HG03442 (cell line): ENCODE results near the gene BBS9.

Experiments used
- ATAC-seq: cut with Tn5 transposase; IDR thresholded peaks from one replicate; pipeline ENCODE4 v1.9.1; 2021; ENCODE audit warnings: mild to moderate bottlenecking, moderate library complexity; ENCODE audit not compliant: unreplicated experiment

BBS9 gene

DNA sequence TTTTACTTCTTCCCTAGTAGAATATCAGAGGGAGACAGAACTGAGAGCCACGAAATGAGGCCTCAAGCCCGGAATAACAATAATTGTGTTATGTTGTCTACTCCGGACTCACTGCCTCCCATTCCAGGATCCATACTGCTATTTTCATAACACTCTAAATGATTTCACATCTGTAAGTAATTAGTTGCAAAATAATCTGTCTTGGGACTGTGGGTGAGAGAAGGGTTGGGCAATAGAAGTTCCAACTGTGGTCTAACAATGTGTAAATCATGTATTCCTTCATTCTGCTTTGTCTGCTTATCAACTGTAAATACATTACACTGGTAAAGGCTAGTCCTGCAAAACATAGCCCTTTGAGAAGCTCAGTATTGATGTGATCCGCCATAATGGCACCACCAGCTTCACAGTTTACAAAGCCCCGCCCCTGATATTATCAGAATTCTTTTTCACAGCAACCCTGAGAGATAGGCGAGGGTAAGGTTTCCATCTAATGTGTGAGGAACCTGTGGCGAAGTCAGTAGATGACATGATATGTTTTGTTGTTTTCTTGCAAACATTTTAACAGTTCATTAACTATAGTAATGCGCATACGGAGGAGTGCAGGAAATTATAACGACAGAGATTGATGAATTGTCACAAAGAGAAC, 510.3 kb downstream of the BBS9 start:
- no peak for ATAC-seq

DNA sequence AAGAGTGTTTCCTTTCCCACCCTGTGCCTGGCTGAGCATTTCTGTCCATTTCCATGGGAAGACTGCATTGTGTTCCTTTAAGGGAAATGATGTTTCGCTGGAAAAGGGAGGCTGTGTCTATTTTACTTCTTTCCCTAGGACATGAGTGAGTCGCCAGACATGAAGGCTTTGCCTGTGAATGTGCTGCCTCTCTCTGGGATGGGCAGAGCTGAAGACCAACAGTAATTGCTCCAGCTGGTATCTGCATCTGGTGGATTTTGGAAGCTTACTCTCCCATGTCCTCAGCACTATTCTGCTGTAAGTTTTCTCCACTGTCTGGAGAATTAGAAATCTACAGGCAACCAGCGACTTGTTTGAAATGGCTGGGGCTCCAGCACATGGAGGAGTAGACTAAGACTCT, 511.4 kb downstream of the BBS9 start:
- no peak for ATAC-seq

DNA sequence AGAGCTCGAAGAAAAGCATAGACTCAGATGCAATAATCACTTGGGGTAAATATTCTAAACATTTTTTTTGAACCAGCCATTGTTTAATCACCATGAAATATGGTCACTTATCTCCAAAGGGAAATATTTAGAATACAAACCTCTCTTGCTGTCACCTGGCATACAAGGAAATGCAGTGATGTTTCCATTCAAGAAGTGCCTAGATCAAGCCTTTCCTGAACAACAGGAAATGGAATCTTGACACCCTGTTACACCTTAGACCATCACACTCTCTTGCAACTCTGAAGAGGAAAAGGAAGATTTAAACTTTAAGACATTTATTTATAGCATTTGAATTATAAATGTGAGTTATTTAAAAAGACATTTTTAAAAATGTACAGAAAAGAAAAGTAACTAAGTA, 512.9 kb downstream of the BBS9 start:
- no peak for ATAC-seq

DNA sequence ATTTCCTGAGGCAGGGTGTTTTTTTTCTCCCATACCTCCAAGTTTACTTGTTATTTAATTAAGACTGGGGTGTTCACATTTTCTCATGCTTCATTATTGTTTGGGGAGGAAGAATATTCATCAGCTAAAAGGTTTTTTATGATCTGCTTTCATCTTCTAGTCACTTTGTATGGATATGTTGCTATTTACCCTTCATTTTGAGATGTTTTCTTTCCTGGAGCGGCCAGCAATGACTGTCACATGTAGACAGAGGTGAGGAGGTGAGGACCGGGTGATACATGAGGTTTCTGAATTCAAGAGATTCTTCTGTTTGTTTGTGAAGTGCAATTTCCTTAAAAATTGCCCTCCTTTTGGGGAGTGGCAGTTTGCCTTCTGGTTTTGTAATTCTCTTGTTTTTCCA, 514.2 kb downstream of the BBS9 start:
- no peak for ATAC-seq

DNA sequence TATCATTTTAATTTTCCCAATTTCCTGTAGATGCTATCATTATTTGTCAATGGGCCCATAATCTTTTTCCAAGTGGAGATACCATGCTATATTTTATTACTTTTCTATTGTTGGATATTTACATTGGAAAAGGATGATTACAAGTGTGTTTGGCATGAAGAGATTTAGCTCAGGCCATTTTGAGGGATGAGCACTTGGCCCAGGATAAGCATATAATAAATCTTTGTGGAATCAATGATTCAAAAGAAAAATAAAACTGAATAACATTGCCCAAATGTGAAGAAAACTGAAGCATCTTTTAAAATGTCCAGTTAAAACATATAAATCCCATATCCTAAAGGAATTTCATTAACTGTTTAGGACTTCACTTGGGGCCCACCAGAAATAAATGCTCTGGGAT, 515.1 kb downstream of the BBS9 start:
- no peak for ATAC-seq

DNA sequence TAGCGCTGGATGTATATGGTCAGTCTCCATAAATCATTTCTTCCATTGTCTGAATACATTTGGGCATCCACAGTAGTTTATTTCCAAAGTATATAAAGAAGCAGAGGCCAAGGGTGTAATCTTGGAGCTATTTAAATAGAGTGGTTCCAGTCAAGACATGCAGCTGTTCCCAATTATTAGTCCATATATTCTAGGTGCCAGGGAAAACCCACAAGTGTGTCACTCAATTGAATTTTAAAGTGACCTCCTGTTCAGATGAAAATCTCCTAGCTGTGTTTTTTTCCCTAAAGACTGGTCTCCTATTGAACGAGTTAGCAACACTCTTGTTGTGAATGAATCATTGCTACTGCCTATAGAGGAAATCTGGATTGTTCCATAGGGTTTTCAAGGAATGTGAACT, 515.7 kb downstream of the BBS9 start:
- no peak for ATAC-seq

DNA sequence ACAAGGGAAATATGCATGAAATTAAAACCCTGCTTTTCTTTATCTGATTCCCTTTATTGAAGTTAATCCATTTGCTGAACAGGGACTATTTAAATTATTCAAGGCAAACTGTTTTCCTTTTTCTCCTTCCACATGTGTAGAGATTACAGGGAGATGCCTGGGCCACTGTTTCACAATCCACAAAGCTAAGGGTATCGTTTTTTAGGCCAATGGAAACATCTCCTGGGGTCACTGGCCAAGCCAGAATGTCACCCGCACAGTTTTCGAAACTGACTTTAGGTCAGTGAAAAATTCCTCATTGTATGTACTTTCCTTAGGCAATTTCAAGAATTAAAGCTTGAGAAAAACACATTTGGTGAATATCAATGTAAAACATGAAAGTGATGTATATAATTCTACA, 516.8 kb downstream of the BBS9 start:
- no peak for ATAC-seq

DNA sequence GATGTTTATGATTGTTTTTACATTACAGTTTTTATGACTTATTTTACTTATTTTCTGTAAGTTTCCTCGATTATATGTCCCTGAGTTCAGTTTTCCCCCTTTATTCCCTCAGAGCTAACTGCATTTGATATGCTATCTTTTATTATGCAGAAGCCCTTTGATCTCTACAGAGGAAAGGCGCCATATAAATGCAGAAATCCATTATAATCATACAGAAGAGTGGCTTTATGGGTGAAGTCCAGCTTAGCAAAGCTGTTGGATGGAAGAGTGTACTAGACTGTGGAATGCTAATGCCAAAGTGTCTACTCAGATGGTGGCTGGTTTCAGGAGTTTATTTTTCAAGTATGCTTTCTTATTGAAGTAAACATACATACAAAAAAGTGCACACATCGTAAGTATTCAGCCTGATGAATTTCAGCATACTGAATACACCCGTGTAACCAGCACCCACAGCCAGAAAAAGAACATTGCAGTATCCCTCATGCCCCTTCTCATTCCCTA, 517.6 kb downstream of the BBS9 start:
- no peak for ATAC-seq

DNA sequence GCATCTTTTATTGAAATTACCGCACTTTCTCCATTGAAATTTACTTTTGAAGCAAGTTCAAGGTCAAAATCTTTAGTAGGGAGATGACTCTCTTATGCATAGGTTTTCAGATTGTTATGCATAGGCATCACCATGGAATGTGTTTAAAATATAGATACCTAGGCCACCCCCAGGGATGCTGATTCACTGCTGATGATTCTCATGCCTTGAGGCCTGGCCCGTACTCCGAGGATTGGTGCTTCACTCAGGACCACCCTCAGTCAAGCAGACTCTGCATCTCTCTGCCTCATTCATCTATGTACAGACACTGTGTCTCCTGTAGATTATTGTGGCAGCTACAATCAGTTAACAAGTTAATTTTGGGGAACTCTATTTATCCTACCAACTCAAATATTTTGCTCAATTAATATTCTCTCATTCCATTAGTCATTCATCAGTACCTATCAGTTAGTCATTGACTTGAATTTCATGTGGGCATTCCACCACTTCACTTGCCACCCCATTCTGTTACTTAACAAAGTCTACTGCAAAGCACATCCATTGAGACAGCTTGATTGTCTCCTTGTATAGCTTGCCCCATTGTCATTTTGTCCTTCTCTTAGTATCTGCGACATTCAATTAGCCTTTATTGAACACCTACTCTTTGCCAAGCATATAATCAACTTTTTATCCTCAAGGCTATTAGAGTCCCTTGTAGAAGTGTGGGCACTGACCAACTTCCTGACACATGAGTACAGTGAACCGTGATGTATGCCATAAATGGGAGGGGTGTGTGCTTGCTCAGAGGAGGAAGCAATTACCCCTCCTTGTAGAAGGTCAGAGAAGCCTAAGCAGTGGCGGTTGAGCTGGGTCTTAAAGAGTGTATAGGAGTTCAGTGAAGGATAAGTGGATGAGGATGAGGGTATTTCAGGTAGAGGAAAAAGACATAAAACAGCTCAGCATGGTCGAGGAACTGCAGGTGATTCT, 520.4 kb downstream of the BBS9 start:
- ATAC-seq, result no peak

DNA sequence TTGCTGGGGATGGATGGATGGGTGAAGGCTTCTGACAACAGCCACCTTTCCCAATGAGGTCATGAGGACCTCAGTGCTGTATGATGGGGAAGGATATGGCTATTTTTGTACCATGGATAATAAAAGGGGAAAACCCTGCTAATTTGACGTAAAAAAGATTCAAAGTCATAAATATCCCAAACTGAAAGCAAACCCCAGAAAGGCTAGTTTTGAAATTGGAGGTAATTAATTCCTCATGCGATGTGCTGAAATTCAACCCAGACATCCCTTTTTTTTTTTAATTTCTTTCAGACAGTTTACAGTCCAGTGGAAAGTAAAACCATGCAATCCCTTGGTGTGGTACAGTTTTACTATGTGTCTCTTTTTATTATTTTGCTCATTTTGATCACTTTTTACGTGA, 521.5 kb downstream of the BBS9 start:
- no peak for ATAC-seq

DNA sequence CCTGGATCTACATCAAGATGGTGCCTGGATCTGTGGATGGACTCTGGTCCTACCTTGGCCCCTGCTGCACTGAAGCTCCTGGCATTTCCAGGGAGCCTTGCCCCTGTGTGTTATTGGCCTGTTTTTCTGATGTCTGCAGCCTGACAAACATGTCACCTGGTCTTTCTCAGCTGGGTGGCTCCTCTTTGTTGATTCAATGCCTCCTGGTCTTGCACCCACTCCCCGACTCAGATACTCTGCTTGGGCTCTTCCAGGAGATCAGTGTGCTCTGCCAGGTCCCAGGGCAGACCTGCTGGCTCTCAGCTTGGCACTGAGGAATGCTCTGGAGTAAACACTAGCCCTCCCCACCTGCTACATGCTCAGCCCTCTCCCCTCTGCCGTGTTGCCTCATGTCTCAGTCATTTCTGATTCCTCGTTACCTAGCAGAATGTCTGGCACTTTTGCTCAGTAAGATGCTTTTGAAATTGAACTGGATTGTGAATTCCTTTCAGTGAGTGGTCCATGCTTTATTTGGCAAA, 522.7 kb downstream of the BBS9 start:
- ATAC-seq, result no peak

DNA sequence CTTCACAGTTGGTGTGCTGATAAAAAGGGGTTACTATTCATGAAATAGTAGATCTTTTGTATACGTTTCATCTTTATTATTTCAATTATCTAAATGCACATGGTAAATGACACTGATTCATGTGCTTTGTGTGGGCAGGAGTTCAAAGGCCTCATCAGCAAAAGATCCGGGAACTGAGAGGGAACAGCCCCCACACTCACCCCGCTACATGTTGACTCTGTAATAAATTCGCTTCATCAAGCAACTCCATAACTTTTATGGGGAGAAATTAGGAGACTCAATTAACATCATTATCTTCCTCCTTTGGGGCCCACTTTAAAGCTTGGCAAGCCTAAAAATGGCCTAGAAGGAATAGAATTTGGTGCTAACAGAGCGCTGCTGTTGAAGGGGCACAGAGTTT, 525.3 kb downstream of the BBS9 start:
- no peak for ATAC-seq
